ENCODE results near the gene OLFM4.
"Not testable (repeated sequence)": the region's sequence is repeated elsewhere in the genome, so short reads cannot be mapped to it uniquely, and the experiment has no call there.

Gene OLFM4, protein sequence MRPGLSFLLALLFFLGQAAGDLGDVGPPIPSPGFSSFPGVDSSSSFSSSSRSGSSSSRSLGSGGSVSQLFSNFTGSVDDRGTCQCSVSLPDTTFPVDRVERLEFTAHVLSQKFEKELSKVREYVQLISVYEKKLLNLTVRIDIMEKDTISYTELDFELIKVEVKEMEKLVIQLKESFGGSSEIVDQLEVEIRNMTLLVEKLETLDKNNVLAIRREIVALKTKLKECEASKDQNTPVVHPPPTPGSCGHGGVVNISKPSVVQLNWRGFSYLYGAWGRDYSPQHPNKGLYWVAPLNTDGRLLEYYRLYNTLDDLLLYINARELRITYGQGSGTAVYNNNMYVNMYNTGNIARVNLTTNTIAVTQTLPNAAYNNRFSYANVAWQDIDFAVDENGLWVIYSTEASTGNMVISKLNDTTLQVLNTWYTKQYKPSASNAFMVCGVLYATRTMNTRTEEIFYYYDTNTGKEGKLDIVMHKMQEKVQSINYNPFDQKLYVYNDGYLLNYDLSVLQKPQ

DNA sequence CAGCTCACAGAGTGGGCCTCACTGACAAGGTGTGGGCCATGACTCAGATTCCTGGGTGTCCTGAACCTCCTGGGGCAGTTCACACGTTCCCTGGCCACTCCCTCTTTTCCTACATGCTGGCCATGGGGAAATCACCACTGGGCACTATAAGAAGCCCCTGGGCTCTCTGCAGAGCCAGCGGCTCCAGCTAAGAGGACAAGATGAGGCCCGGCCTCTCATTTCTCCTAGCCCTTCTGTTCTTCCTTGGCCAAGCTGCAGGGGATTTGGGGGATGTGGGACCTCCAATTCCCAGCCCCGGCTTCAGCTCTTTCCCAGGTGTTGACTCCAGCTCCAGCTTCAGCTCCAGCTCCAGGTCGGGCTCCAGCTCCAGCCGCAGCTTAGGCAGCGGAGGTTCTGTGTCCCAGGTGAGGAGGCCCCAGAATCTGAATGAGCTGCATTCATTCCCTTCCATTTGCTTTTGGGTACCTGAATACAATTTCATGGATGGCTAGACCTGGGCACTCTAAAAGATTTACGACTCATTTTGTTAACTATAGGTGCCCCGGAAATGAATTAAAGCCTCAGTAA, at the start of gene OLFM4:
TSS of gene OLFM4 (plus strand) at position 177 of the 567 bp plus-strand sequence. CDS start at position 201, 24 bp downstream.
- DNase-seq: no peak

DNA sequence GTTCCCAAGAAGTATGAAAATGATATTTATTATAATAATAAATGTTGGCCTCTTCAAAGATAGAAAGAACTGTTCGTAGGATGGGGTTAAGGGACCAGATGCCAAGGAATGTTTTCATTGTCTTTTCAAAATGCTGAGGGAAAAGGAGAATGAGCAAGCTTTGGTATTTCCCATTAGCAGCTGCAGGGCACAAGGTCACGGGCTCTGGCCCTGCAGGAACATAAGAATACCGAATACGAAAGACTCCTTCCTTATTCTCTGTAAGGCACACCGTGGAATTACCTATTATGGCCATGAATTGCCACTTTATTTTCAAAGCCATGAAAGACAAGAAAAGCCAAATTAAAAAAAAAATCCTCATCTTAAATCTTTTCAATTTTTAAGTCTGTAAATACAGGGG, 49.6 kb upstream of the OLFM4 start:
- DNase-seq: no peak

DNA sequence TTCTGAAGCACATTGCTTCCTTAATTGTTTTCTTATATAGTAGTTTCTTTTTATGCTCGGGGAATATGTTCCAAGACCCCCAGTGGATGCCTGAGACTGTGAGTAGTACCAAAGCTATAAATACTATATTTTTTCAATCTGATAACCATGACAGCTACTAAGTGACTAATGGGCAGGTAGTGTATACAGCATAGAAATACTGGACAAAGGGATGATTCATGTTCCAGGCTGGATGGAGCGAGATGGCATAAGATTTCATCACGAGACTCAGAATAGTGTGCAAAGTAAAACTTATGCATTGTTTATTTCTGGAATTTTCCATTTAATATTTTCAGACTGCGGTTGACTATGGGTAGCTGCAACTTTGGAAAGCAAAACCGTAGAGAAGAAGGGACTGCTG, 47.9 kb upstream of the OLFM4 start:
- DNase-seq: no peak

DNA sequence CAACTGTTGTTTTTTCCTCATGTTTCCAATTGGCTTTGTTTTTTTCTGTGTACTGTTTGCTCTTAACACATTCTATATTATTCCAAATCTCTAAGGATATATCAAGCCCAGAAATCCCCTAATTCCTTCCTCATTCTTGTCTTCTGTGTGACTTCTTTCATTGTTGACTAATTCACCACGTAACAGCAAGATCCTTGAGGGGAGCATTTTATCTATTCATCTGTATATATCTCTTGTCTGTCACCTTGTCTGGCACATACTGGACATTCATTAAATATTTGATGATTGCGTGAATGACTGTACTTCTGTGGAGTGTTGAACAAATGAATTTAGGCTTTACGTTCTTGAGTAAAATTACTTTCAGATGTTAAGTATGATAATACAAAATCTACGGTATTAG, 44.8 kb upstream of the OLFM4 start:
- no peak for DNase-seq

DNA sequence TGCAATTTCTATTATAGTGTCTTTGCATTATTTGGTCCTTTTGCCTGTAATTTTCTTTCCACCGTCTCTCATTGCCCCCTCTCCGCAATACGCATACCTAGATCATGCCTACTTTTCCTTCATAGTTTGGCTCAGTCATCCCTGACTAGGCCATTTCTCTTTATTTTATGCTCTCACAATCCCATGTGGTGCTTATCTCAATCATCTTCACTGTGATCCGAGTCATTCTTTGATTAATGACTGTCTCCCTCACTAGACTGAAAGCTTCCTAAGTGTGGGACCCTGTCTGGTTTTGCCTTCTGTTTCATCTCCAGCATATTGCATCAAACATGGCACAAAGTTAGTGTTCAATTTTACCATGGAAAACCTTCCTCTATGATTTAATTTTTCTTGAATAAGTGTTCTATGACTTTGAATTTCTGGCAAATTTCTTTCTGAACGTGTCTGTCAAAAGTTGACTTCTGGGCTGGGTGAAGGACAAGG, 43.7 kb upstream of the OLFM4 start:
- DNase-seq: no peak

DNA sequence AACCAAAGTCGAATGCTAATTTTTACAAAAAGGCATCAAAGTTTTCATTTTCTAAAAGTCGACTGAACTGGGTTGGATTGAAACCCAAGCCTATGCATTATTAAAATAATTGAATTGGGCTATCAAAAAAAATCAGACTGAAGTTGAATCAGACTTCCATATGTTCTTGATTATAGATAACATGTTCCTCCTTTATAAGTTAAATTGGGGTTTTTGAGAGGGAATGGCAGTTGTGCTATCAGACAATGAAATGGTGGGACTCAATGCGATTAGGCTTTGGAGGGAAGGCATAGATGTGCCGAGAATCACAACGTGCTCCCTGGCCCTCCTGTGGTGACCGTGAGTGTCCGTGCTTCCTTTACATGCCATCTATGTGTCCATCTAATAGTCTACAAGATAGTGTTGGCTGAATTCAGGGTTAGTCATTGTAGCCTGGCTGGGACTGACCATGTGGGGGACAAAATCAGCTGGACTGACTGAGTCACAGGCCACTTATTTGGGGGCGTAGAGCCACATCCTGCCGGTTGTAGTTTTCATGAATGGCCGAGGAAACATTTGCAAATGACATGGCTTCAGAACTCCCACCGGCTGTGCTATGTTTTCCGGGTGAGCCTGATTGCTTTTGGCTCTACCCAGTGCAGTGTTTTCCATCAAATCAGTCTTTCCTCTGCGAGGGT, 37.1 kb upstream of the OLFM4 start:
- DNase-seq: no peak

DNA sequence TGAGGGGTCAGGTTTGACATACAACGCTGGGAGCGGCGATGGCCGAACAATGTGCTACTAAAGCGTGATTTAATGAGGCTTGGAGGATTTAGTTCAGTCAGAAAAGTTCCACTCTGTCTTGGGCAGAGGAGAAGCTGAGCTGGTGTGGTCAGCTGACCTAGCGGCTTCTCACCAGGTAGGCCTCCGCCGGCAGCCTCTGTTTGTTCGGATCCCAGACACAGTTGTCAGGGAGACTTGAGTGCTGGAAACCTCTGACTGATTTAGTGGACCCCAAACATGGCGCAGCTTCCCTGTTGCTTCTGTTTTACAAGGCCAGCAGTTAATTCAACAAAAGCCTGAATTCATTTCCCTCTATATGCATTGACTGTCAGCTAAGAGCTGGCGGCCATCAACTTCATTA, 36.5 kb upstream of the OLFM4 start:
- no peak for DNase-seq

DNA sequence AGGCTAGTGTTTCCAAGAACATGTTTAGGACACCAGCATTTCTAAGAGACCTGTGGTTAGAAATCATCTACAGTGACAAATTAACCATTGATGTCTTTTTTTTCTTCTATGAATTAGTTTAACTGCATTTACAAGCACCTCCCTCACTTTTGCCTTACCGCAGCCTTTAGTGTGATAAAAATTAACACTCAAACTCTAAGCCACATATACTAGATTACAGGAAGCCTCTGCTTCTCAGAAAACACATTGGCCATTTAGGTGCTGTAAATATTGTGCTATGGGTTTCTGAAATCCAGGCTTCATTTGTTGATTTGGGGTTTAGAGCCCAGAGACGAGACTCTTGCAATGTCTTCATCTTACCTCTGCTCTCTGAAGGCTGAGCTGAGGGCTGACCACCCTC, 34.6 kb upstream of the OLFM4 start:
- DNase-seq: no peak

DNA sequence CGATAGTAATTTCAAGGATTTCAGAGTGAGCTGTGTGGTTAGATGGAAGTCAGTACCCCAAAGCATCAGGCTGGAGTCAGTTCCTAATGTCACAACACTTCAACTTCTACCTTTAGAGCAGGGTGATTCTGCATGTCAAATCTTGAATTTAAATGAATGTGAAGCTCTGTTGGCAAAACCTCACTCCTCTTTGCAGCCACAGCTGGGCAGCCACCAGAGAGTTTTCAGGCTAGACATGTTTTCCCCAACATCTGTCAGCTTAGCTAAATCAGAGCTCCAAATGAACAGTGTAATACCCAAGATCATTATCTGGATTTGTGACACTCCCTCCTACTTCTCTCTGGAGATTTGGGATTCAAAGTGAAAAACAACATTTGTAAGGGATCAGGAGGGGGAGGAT, 33.7 kb upstream of the OLFM4 start:
- no peak for DNase-seq

DNA sequence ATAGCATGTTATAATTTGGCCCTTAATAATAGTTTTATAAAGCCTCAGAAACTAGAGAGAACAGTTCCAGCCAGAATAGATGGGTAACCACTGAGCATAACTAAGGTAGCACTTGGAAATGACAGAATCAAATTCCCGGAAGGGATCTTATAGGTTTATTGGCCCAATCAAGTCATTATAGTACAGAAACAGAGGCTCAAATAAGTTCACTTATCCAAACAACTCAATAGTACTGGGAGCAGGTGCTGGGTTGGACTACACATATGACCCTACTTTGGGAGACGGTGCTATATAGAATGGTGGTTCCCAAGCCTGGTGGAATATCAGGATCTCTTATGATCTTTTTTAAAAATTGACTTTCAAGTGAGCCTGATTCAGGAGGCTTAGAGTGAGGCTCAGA, 32.7 kb upstream of the OLFM4 start:
- DNase-seq: no peak

DNA sequence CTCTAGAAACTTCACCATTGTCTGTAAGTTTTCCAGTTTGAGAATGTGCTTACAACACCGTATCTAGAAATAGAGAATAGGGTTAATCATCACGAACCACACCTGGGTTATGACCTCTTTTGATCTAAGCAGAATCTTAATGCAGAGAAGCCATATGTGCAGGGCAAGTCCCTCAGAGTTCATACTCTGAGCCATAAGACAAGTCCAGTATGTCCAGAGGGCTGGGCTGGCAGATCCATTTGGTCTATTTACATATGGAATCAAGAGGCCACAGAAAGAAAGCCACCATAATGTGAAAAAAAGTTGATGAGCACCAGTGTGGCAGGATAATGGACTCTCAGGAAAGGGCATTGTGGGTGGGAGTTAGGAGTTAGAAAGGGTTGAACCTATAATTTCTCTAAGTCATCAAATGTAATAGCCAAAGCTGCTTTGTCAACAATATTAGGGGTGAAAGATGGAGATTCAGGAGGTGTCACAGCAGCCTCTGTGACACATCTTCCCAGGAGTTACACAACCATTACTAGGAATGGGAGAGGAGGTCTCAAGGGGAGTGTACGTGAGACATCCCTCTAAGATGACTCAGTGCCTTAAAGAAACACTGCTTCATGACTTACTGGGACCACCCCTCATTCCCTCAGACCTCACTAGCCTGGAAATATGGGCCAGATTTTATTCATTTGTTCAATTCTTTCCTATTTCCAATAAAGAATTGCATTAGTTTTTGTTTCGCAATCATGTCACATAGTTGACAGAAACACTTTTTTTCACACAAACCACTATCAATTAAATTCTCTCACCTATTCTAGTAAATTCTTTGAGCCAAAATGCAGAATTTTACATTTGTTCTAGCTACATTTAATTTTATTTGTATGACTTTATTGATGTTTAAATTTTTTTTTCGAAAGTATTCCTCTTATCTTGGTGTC, 30.4 kb upstream of the OLFM4 start:
- DNase-seq: no peak

DNA sequence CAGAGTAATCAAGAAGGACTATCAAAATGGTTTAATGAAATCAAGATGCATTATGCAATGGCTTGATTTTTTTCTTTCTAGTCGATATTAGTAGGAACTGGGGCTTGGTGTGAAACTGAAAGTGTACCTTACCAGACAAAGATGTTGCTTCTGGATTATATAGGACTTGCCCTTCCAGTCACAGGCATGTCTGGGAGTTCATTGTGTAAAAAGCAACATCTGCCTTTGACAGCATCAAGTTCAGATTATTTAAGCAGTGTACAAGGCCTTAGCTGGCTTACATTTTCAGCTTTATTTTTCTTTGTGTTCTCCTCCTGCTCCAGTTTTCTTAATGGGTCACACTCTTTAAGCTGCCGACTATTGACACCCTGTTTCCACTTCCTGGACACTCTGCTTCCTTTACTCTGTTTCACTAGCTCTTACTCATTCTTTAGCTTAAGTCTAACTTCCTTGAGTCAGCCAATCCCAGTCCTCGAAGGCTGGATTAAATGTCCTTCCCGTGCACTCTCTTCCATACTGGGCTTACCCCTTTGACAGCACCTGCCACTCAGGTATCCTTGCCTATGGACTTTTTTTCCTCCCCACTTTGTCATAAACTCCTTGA, 29.4 kb upstream of the OLFM4 start:
- DNase-seq: no peak

DNA sequence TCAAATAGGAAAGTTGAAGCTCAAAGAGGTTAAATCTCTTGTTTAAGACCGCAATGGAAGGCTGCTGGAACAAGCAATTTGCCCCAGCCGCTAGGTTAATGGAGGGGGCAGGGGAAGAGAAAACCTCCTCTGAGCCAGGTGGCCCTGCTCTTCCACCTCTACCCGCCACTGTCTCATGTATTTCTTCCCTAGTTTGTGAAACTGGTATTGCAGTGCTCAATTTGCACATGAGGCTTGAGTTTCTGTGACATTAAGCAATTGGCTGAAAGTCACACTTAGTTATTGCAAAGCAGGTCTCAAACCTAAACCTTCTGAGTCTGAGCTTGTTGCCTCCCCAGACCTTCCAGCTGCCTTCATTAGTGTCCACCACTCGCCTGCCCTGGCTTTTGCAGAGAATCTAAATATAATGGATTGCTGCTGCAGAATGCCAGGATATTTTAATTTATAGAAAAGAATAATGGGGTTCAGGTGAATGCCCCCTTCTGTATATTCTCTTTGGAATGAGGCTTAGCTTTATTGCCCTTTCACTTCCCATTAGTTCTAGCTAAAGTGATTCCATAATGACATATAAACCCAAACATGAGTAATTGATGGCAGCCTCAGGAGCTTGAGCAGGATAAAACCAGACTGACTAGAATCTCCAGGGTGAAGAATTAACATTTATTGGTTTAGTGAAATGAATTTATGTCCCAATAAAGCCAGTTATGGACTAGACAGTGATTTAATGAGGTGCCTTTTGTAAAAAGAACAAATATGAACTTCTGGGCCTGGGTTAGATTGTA, 27.0 kb upstream of the OLFM4 start:
- DNase-seq: no peak

DNA sequence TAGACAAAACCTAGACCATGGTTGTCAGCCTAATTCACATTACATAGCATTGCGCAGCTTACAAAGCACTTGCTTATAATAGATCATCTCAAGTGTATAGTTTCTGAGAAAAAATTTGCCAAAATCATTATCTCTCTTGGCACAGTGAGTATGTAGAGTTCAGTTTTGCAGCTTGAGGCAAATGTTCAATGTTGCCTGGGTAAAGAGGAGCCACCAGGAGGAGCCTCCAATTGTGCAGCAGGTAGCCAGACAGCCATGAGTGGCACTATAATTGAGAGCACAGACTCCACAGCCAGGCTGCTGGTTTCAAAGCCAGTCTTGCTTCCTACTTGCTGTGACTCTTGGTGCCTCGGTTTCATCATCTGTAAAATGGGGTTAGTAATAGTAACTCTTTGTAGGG, 24.0 kb upstream of the OLFM4 start:
- DNase-seq: no peak

DNA sequence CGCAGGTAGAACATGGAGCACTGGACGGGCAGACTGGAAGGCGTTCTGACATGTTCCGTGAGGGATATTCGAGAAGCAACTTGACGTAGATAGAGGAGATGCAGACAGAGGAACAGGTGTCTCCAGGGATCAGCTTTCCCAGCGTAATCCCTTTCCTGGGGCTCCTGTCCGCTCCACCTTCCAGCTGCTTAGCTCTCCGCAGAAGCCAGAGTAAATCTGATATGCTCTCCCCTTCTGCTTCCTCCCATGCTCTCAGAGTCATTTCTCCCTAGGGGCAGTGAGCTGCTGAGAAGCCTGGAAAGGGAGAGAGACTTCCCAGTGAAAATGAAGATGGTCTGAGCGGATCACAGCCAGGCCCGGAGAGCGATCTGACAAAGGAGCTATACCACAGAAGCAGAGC, 23.0 kb upstream of the OLFM4 start:
- DNase-seq: no peak

DNA sequence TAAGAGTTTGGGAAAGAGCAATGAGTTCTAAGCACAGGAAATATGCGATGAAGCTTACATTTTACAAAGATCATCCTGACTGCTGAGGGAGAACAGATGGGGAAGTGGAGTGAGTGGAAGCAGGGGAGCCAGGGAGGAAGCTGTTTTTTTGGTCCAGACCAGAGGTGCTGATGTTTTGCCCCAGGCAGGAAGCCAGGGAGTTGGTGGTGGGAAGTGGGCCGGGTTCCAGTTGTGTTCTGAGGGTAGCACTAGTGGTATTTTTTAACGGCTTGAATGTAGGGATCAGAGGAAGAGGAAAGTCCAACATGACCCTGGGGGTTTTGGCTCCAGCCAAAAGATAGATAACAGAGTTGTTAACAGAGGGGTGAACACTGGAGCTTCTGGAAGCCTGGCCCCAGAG, 20.7 kb upstream of the OLFM4 start:
- no peak for DNase-seq

DNA sequence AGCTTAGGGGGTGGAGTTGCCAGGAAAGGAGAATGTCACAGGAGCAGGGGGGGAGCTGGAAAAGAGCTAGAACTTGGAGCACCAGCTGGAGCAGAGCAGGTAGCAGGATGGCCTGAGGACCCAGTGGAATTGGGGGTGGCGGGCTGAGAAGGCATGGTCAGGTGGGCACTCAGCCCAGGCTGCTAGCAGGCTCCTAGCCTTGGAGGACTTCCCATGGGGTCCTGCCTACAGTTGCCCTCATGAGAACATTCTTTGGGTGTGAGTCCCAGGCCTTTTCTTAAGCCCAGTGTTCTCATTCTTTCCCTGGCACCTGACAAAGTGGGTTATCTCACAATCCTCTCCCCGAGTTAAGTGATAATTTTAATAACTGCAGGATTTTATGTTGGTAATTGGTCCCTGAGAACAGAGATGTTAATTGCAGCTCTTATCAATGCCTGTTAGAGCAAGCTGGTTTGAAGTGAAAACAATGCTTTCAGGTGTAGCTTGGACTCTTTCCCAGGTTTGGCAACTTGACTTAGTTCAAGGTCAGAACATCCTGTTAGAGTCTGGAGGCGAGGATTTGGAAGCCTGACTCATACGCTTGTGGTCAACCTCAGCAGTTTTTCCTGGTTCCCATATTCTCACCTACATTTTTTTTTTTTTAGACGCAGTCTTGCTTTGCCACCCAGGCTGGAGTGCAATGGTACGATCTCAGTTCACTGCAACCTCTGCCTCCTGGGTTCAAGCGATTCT, 18.1 kb upstream of the OLFM4 start:
- no peak for DNase-seq

DNA sequence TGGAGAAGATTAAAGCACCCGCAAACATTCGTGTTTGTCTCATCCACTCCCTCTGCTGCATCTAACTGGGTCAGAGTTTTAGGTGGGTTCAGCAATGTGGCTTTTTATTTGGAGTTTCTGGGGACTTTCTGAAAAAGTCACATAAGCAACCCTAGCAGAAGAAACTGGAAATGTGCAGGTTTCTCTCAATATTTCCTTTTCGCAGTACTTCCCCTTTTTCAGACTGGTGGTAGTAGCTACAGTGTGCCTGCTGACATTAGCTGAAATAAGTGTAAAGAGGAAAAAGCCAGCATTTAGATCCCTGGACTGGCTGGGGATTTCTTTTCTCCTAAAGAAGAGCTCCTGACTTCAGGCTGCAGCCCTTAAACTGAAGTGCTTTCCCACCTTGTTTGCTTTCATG, 15.9 kb upstream of the OLFM4 start:
- DNase-seq: no peak

DNA sequence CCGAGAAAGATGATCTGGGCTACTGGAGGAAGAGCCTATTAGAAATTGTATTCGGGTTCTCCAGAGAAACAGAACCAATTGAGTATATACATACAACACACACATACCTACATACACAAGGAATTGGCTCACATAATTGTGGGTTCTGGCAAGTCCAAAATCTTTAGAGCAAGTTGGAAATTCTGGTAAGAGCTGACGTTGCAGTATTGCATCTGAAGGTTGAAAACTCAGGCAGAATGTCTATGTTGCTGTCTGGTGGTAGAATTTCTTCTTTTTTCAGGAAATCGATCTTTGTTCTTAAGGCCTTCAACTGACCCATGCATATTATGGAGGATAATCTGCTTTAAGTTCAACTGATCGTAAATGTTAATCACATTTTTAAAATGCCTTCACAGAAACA, 15.5 kb upstream of the OLFM4 start:
- DNase-seq: no peak

DNA sequence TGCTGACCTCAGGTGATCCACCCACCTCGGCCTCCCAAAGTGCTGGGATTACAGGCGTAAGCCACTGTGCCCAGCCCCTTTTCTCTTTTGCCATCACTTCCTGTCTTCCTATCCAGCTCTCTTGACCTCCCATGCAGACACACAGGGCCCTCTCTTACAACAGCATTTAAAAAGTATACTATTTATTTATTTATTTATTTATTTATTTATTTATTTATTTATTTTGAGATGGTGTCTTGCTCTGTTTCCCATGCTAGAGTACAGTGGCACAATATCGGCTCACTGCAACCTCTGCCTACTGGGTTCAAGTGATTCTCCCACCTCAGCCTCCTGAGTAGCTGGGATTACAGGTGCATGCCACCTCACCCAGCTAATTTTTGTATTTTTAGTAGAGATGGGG, 14.6 kb upstream of the OLFM4 start:
- not testable (repeated sequence) for DNase-seq
